Esophagus muscularis mucosa (tissue), 4 donors: ENCODE results near the gene AMOT. TPM values are rescaled to one million over a fixed set of nuclear protein-coding genes. Genes with fewer than 3 reads are reported as not detected.

Experiments used
- DNase-seq: peaks from one replicate; pipeline ENCODE4 v3.0.0-alpha.2; 2017; ENCODE audit errors: extremely low spot score
- H3K27ac ChIP-seq, 4 donors: fragments of 200-600 bp; sonication (generic); replicated peaks in 1 of 4; 1 replicate in 3 of 4; 2 replicates in 1 of 4; pipeline ENCODE4 v1.5.1; 2016 to 2019; ENCODE audit warnings: mild to moderate bottlenecking in 1 of 4
- H3K27me3 ChIP-seq, 4 donors: fragments of 200-600 bp; sonication (generic); one replicate each; pipeline versions ENCODE4 v1.5.1 to v1.6.0; 2016 to 2019
- H3K36me3 ChIP-seq, 4 donors: fragments of 200-600 bp; sonication (generic); one replicate each; pipeline ENCODE4 v1.5.1; 2016 to 2019
- H3K4me1 ChIP-seq, 4 donors: fragments of 200-600 bp; sonication (generic); one replicate each; pipeline ENCODE4 v1.5.1; 2016 to 2019
- H3K4me3 ChIP-seq, 4 donors: fragments of 200-600 bp; sonication (generic); 1 replicate in 2 of 4; 2 replicates in 2 of 4; pipeline ENCODE4 v1.5.1; 2016 to 2019; ENCODE audit warnings: mild to moderate bottlenecking in 4 of 4, moderate library complexity in 1 of 4
- H3K9me3 ChIP-seq, 4 donors: fragments of 200-600 bp; sonication (generic); 1 replicate in 3 of 4; 2 replicates in 1 of 4; pipeline ENCODE4 v1.5.1; 2016 to 2019
- CTCF ChIP-seq, 3 experiments: fragments of 200-600 bp in 2 of 3; fragments of 450-650 bp in 1 of 3; sonication (generic) in 2 of 3; IDR thresholded peaks; one replicate each; pipeline ENCODE4 v1.5.1; 2017 to 2019; ENCODE audit warnings: antibody characterized with exemption in 3 of 3, mild to moderate bottlenecking in 2 of 3, moderate library complexity in 1 of 3
- EP300 ChIP-seq: sonication (generic); formaldehyde crosslinking; IDR thresholded peaks from one replicate; pipeline ENCODE4 v1.6.1; 2017; ENCODE audit warnings: antibody characterized with exemption
- POLR2A ChIP-seq: fragments of 450-650 bp; IDR thresholded peaks from one replicate; pipeline ENCODE4 v1.6.1; 2017; ENCODE audit warnings: antibody characterized with exemption, moderate library complexity, mild to moderate bottlenecking, low read depth
- POLR2AphosphoS5 ChIP-seq, 2 donors: sonication (generic); formaldehyde crosslinking; IDR thresholded peaks; one replicate each; pipeline ENCODE4 v1.6.1; 2017; ENCODE audit warnings: antibody characterized with exemption in 2 of 2
- WGBS: methylation state at CpG from one replicate; pipeline ENCODE4 v1.1.5; 2018; 5-methylcytosine and 5-hydroxymethylcytosine counted together
- intact Hi-C: fragments of 100-400 bp; cut with DNase I; formaldehyde crosslinking; loops from one replicate; pipeline ENCODE4 v1.15.1; 2023
- total RNA-seq, 4 donors: library from RNA; depleted of rRNA; stranded (reverse); fragments of >200 nt; gene quantifications; one replicate each; pipeline versions ENCODE4 v1.1.0 to v1.2.1, GENCODE V29; 2016

The AMOT gene
- total RNA-seq, 4 donors from 2014 or later: 4.5 to 11.1 (median 9.2) TPM

- H3K27me3 ChIP-seq: no peaks in the 10 kb centered on the region
- intact Hi-C loops: no loop called here
- H3K27ac ChIP-seq: no peak overlapping the region
- 85% methylated on average over 12 of the region's 12 CpGs for WGBS
- H3K4me3 ChIP-seq: no peak overlapping the region
- H3K9me3 ChIP-seq: peaks cover 0 to 11% (median 0%) of the 10 kb centered on the region in 4 donors
- H3K4me1 ChIP-seq: no peaks in the 10 kb centered on the region
- TF ChIP-seq POLR2AphosphoS5 (IDR thresholded peaks at IDR 0.05) (no peak), EP300 (no peak), POLR2A (no peak), CTCF (IDR thresholded peaks at IDR 0.05) (no peak)
- H3K36me3 ChIP-seq: peaks cover 0 to 4% (median 0%) of the 10 kb centered on the region in 4 donors
- no peak for DNase-seq
These were observed 39.5 kb downstream of the AMOT start for GRCh38 chrX:112800971-112801775.

- TF ChIP-seq POLR2A (no peak), CTCF (IDR thresholded peaks at IDR 0.05) (no peak), EP300 (no peak), POLR2AphosphoS5 (IDR thresholded peaks at IDR 0.05) (no peak)
- Histone ChIP-seq H3K36me3 (no peaks in the 10 kb centered on the region), H3K4me1 (no peaks in the 10 kb centered on the region), H3K27ac (no peak overlapping the region), H3K27me3 (no peaks in the 10 kb centered on the region), H3K4me3 (no peak overlapping the region), H3K9me3 (peaks cover 0 to 11% (median 0%) of the 10 kb centered on the region in 4 donors)
- intact Hi-C loops: no loop called here
- DNase-seq: no peak
- 93% methylated on average over 1 of the region's 1 CpG for WGBS
These were observed 41.2 kb downstream of the AMOT start for GRCh38 chrX:112799425-112799824.

GRCh38 chrX:112798736-112799135, 41.9 kb downstream of the AMOT start:
- intact Hi-C loops: no loop called here
- no peaks in the 10 kb centered on the region for H3K27me3 ChIP-seq
- DNase-seq: no peak
- H3K4me1 ChIP-seq: no peaks in the 10 kb centered on the region
- TF ChIP-seq EP300 (no peak), POLR2AphosphoS5 (IDR thresholded peaks at IDR 0.05) (no peak), POLR2A (no peak), CTCF (IDR thresholded peaks at IDR 0.05) (no peak)
- no peak overlapping the region for H3K27ac ChIP-seq
- no peak overlapping the region for H3K4me3 ChIP-seq
- H3K36me3 ChIP-seq: no peaks in the 10 kb centered on the region
- 72% methylated on average over 2 of the region's 2 CpGs for WGBS
- peaks cover 0 to 11% (median 0%) of the 10 kb centered on the region in 4 donors for H3K9me3 ChIP-seq

GRCh38 chrX:112789931-112790330, 50.7 kb downstream of the AMOT start:
- Histone ChIP-seq H3K9me3 (no peaks in the 10 kb centered on the region), H3K36me3 (peaks cover 0 to 15% (median 2%) of the 10 kb centered on the region in 4 donors), H3K27me3 (no peaks in the 10 kb centered on the region), H3K4me3 (no peak overlapping the region), H3K4me1 (no peaks in the 10 kb centered on the region), H3K27ac (no peak overlapping the region)
- intact Hi-C loops: no loop called here
- no peak for TF ChIP-seq EP300
- TF ChIP-seq POLR2A: no peak
- no peak for TF ChIP-seq POLR2AphosphoS5 (IDR thresholded peaks at IDR 0.05)
- TF ChIP-seq CTCF (IDR thresholded peaks at IDR 0.05): no peak
- DNase-seq: no peak
- WGBS: 75% methylated on average over 4 of the region's 4 CpGs

GRCh38 chrX:112786076-112786475, 54.6 kb downstream of the AMOT start:
- peaks cover 0 to 20% (median 7%) of the 10 kb centered on the region in 4 donors for H3K36me3 ChIP-seq
- no peak overlapping the region for H3K4me3 ChIP-seq
- H3K4me1 ChIP-seq: no peaks in the 10 kb centered on the region
- intact Hi-C loops: no loop called here
- no peak for DNase-seq
- no peak for TF ChIP-seq POLR2AphosphoS5 (IDR thresholded peaks at IDR 0.05)
- TF ChIP-seq EP300: no peak
- no peak for TF ChIP-seq CTCF (IDR thresholded peaks at IDR 0.05)
- no peak for TF ChIP-seq POLR2A
- no peaks in the 10 kb centered on the region for H3K9me3 ChIP-seq
- WGBS: 74% methylated on average over 2 of the region's 2 CpGs
- H3K27ac ChIP-seq: no peak overlapping the region
- H3K27me3 ChIP-seq: no peaks in the 10 kb centered on the region
